LNCaP clone FGC (cell line): Measurements from ENCODE around the gene DAB2.

Experiments used
- DNase-seq: peaks from one replicate; pipeline ENCODE4 v3.0.0-alpha.2; 2011; ENCODE audit warnings: low read depth
- H3K4me3 ChIP-seq: 2 replicates; pipeline ENCODE4 v1.5.1; 2011; ENCODE audit warnings: mild to moderate bottlenecking, low read depth, low read length, control low read depth
- TF ChIP-seq, protein P1 (sequence below): IDR thresholded peaks from 2 replicates; pipeline ENCODE4 v1.5.1; 2012; ENCODE audit warnings: mild to moderate bottlenecking; ENCODE audit not compliant: control insufficient read depth, insufficient read depth; ENCODE audit errors: extremely low read depth

The DAB2 gene

DNA sequence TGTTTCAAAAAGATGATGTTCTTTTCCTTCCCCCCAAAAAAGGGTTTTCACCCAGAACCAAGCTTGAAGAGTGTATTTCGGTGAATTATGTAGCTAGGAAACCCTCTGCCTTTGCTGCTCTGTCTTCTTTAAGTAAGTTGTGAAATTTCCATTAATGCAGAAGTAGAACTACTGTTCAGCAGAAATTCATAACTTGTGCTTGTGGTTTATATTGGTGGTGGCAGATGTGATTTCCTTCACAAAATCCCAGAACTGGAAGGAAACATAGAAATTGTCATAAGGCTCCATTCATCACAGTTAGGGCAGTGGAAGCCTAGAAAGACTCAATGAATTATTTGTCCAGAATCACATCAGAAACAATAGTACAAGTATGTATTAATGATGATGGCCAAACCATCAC lies 42.1 kb upstream of the DAB2 start:
- TF ChIP-seq, protein P1, sequence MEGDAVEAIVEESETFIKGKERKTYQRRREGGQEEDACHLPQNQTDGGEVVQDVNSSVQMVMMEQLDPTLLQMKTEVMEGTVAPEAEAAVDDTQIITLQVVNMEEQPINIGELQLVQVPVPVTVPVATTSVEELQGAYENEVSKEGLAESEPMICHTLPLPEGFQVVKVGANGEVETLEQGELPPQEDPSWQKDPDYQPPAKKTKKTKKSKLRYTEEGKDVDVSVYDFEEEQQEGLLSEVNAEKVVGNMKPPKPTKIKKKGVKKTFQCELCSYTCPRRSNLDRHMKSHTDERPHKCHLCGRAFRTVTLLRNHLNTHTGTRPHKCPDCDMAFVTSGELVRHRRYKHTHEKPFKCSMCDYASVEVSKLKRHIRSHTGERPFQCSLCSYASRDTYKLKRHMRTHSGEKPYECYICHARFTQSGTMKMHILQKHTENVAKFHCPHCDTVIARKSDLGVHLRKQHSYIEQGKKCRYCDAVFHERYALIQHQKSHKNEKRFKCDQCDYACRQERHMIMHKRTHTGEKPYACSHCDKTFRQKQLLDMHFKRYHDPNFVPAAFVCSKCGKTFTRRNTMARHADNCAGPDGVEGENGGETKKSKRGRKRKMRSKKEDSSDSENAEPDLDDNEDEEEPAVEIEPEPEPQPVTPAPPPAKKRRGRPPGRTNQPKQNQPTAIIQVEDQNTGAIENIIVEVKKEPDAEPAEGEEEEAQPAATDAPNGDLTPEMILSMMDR: no peak
- H3K4me3 ChIP-seq: no peak overlapping the region
- no peak for DNase-seq

- TF ChIP-seq, protein P1: no peak
- no peak for DNase-seq
- no peak overlapping the region for H3K4me3 ChIP-seq
Observed at GRCh38 chr5:39465843-39466242, 41.1 kb upstream of the DAB2 start.

DNA sequence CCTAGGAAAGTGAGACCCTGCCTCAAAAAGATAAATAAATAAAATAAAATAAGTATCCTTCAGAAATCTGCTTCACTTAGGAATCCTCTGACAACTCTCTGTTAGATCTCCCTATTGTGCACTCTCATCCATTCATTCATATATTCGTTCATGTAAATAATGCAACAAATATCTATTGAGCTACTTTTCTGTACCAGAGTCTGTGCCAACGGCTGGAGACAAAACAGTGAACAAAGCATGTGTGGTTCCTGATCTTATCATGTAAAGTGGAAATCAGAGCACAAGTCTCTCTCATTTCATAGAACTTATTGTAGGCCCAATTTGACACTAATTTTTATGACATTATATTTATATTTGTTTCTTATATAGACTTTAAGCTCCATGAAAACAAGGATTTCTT lies 40.3 kb upstream of the DAB2 start:
- TF ChIP-seq, protein P1: no peak
- no peak for DNase-seq
- H3K4me3 ChIP-seq: no peak overlapping the region

GRCh38 chr5:39464088-39464487 lies 39.3 kb upstream of the DAB2 start:
- TF ChIP-seq, protein P1: no peak
- H3K4me3 ChIP-seq: no peak overlapping the region
- DNase-seq: no peak

- TF ChIP-seq, protein P1: no peak
- H3K4me3 ChIP-seq: no peak overlapping the region
- no peak for DNase-seq
Observed at GRCh38 chr5:39462211-39462610, 37.4 kb upstream of the DAB2 start.

- TF ChIP-seq, protein P1: no peak
- H3K4me3 ChIP-seq: no peak overlapping the region
- DNase-seq: no peak
Observed at GRCh38 chr5:39461007-39461682, 36.4 kb upstream of the DAB2 start.

DNA sequence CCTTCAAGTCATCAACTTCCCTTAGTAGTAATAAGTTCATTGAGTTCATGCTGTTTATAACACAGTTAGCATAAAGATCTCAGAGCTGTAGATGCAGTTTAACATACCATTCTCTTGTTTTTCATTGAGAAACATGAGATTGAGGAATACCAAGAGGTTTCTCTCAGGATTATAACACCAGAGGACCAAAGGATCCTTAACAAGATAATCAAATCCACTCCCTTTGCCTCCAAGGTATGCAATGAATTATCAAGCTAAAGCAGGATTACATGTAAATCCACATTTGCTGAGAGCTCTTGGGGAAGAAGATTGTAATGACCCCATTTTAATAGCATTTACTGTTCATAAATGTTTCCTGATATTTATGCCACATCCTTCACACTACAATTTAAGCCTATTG lies 35.1 kb upstream of the DAB2 start:
- no peak overlapping the region for H3K4me3 ChIP-seq
- no peak for DNase-seq
- TF ChIP-seq, protein P1: no peak
